ENCODE results near the gene PANX1. TPM values are rescaled to one million over a fixed set of nuclear protein-coding genes. Genes with fewer than 3 reads are reported as not detected.

Gene PANX1
- total and polyA plus RNA-seq, 10 of the 15 experiments (the other 5 are each of a cell fraction or from before 2014, with no cell fraction given): 3.3 to 18.7 (median 14.4) TPM

DNA sequence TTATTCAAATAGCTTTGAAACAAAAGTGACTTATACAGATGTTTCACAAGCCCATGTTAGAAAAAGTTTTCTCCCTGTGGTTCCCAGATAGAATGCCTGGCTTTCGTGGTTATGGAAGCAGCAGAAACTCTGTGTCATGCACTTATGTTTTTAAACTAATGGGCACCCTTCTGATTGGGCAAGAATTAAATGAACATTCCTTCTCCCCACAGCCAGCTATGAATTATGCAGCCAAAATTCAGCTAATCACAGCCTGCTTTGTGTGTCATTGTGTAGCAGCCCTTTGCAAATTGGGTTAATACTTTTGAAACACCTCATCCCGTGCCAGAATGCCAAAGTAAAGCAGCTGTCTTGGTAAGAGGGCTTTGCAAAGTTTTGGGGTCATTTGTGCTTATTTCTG lies 46.9 kb downstream of the PANX1 start:
- no peak overlapping the region for H2AFZ ChIP-seq (ENCODE audit: control insufficient read depth, low read depth, low read length)
- no peak overlapping the region for H3K4me2 ChIP-seq (ENCODE audit: control insufficient read depth, insufficient read depth)
- POLR2A ChIA-PET: interaction anchor here (1.0 kb wide), 1 partner anchor 328 kb away, joined by 5 read pairs; no protein-coding TSS in a partner anchor
- H3K27ac ChIP-seq (ENCODE audit: control insufficient read depth, insufficient read depth): no peak overlapping the region
- intact Hi-C loops (cut with micrococcal nuclease; ENCODE audit: unreplicated experiment): no loop called here
- CTCF ChIA-PET: interaction anchor here (0.6 to 7.5 kb wide), 8 partner anchors 8 to 332 kb away, joined by 3 to 90 read pairs (median 3); no protein-coding TSS in a partner anchor
- no peak for DNase-seq (ENCODE audit: low read depth, low spot score)
- no peak for FAIRE-seq
- RAD21 ChIA-PET (ENCODE audit: unreplicated experiment): interaction anchor here (1.6 kb wide), 1 partner anchor 329 kb away, joined by 6 read pairs; no protein-coding TSS in a partner anchor
- in situ Hi-C loops (cut with MboI): loop anchor here (10.0 kb wide), 1 partner anchor 239 kb away; no protein-coding TSS in a partner anchor
- no peaks in the 10 kb centered on the region for H3K4me1 ChIP-seq (ENCODE audit: control insufficient read depth, insufficient read depth, low read length)
- H4K20me1 ChIP-seq (ENCODE audit: control insufficient read depth, insufficient read depth): peaks cover 3% of the 10 kb centered on the region; the same call in 1 of the 2 replicates
- ATAC-seq: no peak
- H3K4me3 ChIP-seq: no peak overlapping the region
- WGBS (ENCODE audit: insufficient coverage, insufficient replicate concordance, low lambda C conversion rate, missing lambda C conversion rate): 95% methylated on average over 2 of the region's 2 CpGs
- no peaks in the 10 kb centered on the region for H3K27me3 ChIP-seq (replicated peaks in 1 of 2; ENCODE audit: control insufficient read depth in 2 of 2, insufficient read depth in 2 of 2, low read length in 1 of 2)
- no TSS peak for BruUV-seq (replicated peaks)
- peaks cover 2% of the 10 kb centered on the region; the same call in 1 of the 2 replicates for H3K79me2 ChIP-seq (ENCODE audit: control insufficient read depth, insufficient read depth, low read length)
- no peaks in the 10 kb centered on the region; the same call in 2 of the 3 replicates for H3K9me3 ChIP-seq (replicated peaks; ENCODE audit: control insufficient read depth, insufficient read depth, low read length)
- H3K9ac ChIP-seq (ENCODE audit: control insufficient read depth, insufficient read depth, low read length): no peak overlapping the region
- H3K36me3 ChIP-seq (ENCODE audit: control insufficient read depth in 2 of 2, insufficient read depth in 2 of 2, low read length in 1 of 2): peaks cover 2 to 16% of the 10 kb centered on the region in 2 experiments
- SMC1A ChIA-PET (ENCODE audit: uncharacterized antibody, unreplicated experiment): interaction anchor here (0.8 to 3.8 kb wide), 5 partner anchors 9 to 329 kb away, joined by 3 to 25 read pairs (median 4); no protein-coding TSS in a partner anchor
- no peak for TF ChIP-seq HCFC1 (IDR thresholded peaks at IDR 0.05; ENCODE audit: low read length)
- no peak for TF ChIP-seq ZBED1 (IDR thresholded peaks at IDR 0.05; ENCODE audit: borderline replicate concordance)
- no peak for TF ChIP-seq KAT2A (conservative IDR thresholded peaks at IDR 0.05; ENCODE audit: control insufficient read depth, low read depth, low read length)
- TF ChIP-seq, protein P1, sequence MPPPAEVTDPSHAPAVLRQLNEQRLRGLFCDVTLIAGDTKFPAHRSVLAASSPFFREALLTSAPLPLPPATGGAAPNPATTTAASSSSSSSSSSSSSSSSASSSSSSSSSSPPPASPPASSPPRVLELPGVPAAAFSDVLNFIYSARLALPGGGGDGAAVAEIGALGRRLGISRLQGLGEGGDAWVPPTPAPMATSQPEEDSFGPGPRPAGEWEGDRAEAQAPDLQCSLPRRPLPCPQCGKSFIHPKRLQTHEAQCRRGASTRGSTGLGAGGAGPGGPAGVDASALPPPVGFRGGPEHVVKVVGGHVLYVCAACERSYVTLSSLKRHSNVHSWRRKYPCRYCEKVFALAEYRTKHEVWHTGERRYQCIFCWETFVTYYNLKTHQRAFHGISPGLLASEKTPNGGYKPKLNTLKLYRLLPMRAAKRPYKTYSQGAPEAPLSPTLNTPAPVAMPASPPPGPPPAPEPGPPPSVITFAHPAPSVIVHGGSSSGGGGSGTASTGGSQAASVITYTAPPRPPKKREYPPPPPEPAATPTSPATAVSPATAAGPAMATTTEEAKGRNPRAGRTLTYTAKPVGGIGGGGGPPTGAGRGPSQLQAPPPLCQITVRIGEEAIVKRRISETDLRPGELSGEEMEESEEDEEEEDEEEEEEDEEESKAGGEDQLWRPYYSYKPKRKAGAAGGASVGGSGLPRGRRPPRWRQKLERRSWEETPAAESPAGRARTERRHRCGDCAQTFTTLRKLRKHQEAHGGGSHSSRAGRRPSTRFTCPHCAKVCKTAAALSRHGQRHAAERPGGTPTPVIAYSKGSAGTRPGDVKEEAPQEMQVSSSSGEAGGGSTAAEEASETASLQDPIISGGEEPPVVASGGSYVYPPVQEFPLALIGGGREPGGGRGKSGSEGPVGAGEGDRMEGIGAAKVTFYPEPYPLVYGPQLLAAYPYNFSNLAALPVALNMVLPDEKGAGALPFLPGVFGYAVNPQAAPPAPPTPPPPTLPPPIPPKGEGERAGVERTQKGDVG (CRISPR knock-in tag; IDR thresholded peaks at IDR 0.05): no peak
- TF ChIP-seq NFXL1 (IDR thresholded peaks at IDR 0.05; ENCODE audit: borderline replicate concordance): no peak
- no peak for TF ChIP-seq TBL1XR1 (IDR thresholded peaks at IDR 0.05; ENCODE audit: low read depth, low read length)
- TF ChIP-seq CHD1 (IDR thresholded peaks at IDR 0.05; ENCODE audit: low read depth, low read length): no peak
- no peak for TF ChIP-seq SMAD1 (IDR thresholded peaks at IDR 0.05; ENCODE audit: low read depth, partially characterized antibody)
- TF ChIP-seq, protein P2, sequence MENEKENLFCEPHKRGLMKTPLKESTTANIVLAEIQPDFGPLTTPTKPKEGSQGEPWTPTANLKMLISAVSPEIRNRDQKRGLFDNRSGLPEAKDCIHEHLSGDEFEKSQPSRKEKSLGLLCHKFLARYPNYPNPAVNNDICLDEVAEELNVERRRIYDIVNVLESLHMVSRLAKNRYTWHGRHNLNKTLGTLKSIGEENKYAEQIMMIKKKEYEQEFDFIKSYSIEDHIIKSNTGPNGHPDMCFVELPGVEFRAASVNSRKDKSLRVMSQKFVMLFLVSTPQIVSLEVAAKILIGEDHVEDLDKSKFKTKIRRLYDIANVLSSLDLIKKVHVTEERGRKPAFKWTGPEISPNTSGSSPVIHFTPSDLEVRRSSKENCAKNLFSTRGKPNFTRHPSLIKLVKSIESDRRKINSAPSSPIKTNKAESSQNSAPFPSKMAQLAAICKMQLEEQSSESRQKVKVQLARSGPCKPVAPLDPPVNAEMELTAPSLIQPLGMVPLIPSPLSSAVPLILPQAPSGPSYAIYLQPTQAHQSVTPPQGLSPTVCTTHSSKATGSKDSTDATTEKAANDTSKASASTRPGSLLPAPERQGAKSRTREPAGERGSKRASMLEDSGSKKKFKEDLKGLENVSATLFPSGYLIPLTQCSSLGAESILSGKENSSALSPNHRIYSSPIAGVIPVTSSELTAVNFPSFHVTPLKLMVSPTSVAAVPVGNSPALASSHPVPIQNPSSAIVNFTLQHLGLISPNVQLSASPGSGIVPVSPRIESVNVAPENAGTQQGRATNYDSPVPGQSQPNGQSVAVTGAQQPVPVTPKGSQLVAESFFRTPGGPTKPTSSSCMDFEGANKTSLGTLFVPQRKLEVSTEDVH (IDR thresholded peaks at IDR 0.05; ENCODE audit: low read depth, partially characterized antibody): no peak
- TF ChIP-seq LARP7 (IDR thresholded peaks at IDR 0.05): no peak
- TF ChIP-seq ZNF384 (IDR thresholded peaks at IDR 0.05; ENCODE audit: borderline replicate concordance, low read depth, low read length): no peak
- TF ChIP-seq ZZZ3 (IDR thresholded peaks at IDR 0.05; ENCODE audit: control insufficient read depth, insufficient read length, low read depth): no peak
- no peak for TF ChIP-seq RAD21 (IDR thresholded peaks at IDR 0.05; ENCODE audit: insufficient read depth, low read depth, low read length)
- TF ChIP-seq, protein P3, sequence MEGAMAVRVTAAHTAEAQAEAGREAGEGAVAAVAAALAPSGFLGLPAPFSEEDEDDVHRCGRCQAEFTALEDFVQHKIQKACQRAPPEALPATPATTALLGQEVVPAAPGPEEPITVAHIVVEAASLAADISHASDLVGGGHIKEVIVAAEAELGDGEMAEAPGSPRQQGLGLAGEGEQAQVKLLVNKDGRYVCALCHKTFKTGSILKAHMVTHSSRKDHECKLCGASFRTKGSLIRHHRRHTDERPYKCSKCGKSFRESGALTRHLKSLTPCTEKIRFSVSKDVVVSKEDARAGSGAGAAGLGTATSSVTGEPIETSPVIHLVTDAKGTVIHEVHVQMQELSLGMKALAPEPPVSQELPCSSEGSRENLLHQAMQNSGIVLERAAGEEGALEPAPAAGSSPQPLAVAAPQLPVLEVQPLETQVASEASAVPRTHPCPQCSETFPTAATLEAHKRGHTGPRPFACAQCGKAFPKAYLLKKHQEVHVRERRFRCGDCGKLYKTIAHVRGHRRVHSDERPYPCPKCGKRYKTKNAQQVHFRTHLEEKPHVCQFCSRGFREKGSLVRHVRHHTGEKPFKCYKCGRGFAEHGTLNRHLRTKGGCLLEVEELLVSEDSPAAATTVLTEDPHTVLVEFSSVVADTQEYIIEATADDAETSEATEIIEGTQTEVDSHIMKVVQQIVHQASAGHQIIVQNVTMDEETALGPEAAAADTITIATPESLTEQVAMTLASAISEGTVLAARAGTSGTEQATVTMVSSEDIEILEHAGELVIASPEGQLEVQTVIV (IDR thresholded peaks at IDR 0.05; ENCODE audit: borderline replicate concordance, partially characterized antibody): no peak
- TF ChIP-seq YBX1 (IDR thresholded peaks at IDR 0.05): no peak
